Measurements from ENCODE around the gene PCCA.
"Not testable (repeated sequence)": the region's sequence is repeated elsewhere in the genome, so short reads cannot be mapped to it uniquely, and the experiment has no call there.

PCCA gene

DNA sequence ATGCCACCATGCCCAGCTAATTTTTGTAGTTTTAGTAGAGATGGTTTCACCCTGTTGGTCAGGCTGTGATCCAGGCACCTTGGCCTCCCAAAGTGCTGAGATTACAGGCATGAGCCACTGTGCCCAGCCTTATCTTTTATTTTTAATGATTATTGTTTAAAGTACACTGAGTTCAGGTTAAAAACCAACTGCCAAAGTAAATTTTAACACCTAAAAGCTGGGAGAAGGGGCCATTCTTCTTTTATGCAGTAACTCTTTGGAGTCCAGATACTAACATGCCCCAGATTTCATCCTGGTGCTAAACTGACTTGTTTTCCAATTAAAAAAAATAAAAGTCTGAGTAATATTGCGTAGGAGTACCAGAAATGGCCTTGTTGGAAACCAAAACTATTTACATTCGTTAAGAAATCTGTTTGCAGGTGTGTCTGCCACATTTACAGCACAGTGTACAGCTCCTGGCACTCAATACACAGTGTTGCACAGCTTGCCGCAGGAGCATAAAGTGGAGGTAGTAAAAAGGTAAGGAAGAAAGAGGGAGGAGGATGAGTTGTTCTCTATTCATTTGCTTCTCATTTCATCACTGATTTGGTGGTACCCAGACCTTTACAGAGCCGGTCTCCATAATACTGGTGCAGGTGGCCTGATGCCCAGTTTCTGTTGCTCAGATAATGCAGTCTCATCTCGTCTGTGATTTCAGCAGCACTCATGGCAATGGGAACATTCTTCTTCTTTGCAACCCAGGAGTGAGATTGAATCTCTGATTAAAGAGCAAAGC lies 108.9 kb downstream of the PCCA start:
- no peak for DNase-seq

- DNase-seq, result no peak
Observed at GRCh38 chr13:100203696-100204367, 114.9 kb downstream of the PCCA start.

- DNase-seq, result no peak
Observed at GRCh38 chr13:100208002-100208401, 119.1 kb downstream of the PCCA start.

- DNase-seq, result no peak
Observed at GRCh38 chr13:100208626-100209025, 119.7 kb downstream of the PCCA start.

- no peak for DNase-seq
Observed at GRCh38 chr13:100209857-100210825, 121.2 kb downstream of the PCCA start.

DNA sequence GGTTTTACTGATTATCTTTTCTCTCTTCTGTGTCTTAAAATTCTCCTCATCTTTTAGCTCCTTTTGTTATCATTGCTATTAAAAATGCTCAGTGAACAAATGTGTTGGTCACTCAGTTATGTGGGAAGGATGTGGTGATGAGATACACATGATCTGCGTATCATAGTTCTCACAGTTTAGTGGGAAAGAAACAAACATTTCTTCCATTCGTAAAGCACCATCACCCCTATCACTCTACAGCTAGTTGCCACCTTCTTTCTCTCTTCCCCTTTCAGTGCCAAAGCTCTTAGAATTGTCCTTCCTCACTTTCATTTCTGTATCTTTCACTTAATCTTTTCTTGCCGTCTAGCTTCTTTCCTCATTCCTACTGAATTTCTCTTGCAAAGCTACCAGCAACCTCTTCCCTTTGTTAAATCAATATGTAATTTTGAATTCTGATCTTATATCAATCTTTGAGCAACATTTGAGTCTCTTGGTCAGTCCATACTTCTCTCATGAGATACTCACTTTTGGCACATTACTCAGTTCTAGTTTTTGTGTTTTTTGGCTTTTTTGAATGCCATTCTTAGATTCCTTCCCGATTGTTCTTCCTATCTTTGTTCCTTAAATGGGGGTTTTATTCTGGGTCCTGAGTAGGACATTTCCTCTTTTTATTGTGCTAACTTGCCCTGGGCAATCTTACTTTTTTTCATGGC lies 122.3 kb downstream of the PCCA start:
- no peak for DNase-seq

- no peak for DNase-seq
Observed at GRCh38 chr13:100212904-100213553, 124.1 kb downstream of the PCCA start.

GRCh38 chr13:100213576-100213975 lies 124.7 kb downstream of the PCCA start:
- DNase-seq, result no peak

DNA sequence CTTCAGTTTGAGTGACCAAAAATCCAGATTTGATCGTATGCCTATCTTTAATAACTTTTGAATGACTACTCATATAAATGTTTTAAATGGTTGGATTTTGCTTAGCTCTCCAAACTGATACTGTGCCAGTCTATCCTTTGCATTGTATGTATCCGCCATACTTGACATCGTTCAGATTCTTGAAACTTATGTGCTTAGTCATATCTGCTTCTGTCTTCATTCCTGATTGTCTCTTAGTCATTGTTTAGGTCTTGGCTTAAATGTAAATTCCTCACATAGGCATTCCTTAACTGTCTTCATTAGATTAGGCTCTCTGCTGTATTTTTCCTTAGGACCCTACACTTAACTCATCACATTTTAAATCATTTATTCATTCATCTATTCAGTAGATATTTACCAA lies 126.0 kb downstream of the PCCA start:
- no peak for DNase-seq

DNA sequence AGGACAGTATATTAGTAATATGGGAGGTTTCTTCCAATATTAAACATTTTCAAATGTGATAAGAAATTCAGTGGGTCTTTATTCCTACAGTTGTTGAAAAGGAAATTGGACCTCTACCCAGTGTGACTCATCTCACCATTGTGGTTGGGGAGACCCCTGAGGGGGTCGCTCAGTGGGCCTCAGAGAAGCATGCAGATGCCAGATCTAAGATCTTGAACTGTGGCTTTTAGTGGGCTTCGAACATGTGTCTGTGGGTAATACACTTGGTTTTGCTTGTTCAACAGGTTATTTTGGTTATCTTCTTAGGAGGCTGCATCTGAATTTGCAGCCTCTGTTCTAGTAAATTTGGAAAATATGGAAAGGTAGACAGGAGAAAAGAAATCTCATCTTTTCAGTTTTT lies 132.3 kb downstream of the PCCA start:
- DNase-seq, result no peak

DNA sequence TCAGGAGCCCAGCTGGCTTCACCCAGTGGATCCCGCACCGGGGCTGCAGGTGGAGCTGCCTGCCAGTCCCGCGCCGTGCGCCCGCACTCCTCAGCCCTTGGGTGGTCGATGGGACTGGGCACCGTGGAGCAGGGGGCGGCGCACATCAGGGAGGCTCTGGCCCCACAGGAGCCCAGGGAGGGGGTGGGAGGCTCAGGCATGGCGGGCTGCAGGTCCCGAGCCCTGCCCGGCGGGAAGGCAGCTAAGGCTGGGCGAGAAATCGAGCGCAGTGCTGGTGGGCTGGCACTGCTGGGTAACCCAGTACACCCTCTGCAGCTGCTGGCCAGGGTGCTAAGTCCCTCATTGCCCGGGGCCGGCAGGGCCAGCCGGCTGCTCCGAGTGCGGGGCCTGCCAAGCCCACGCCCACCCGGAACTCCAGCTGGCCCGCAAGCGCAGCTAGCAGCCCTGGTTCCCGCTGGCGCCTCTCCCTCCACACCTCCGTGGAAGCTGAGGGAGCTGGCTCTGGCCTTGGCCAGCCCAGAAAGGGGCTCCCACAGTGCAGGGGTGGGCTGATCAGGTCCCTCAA lies 135.2 kb downstream of the PCCA start:
- not testable (repeated sequence) for DNase-seq

- no peak for DNase-seq
Observed at GRCh38 chr13:100229603-100230002, 140.7 kb downstream of the PCCA start.

- DNase-seq, result no peak
Observed at GRCh38 chr13:100230769-100231149, 141.9 kb downstream of the PCCA start.

GRCh38 chr13:100231176-100231575 lies 142.3 kb downstream of the PCCA start:
- DNase-seq, result peak; percentile 11

- DNase-seq, result no peak
Observed at GRCh38 chr13:100234006-100234405, 145.1 kb downstream of the PCCA start.

GRCh38 chr13:100234524-100235136 lies 145.7 kb downstream of the PCCA start:
- DNase-seq, result no peak

DNA sequence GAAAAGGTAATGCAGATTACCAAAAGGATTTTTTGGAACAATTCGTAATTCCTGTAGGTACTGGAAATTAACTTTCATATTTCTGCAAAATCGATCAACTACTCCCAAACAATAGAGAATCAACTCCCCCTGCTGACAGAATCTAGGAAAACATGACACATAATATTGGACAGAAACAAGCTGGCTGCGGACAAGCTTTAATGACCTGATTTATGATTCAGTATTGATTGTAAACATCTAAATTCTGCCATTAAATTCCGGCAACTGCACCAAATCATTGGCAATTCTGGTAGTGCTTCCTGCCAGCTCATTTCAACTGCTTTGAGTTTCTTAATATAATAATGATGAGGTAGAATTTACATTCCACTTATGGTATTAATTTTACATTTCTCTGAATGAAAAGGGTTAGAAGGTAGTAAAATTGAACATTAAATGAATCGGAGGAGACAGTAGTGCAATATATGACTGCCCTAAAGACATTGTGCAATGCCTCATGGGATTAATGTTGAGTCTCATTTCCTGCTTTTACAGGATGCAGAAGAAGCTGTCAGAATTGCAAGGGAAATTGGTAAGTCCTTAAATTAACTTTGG lies 146.5 kb downstream of the PCCA start:
- DNase-seq, result peak; percentile 77

GRCh38 chr13:100240109-100240779 lies 151.4 kb downstream of the PCCA start:
- DNase-seq, result no peak

- DNase-seq, result no peak
Observed at GRCh38 chr13:100244431-100244830, 155.5 kb downstream of the PCCA start.

DNA sequence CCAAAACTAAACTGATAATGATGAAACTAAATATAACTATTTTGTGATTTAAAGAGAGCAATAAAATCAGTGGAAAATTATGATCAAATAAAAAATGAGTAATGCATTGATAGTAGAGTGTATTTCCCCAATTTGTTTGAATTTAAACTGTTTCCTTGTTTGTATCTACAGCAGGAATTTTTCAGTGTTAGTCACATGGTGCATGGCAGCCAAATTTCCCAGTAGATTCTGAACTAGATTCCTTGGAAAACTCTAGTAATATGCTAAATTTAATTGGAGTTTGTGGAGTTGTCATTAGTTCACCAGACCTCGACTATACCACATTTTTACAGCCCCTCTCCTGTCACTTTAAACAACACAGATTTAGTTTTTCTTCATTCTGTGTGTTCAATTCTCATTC lies 156.2 kb downstream of the PCCA start:
- DNase-seq, result no peak

All from NCI-H82 (cell line).